Measurements from ENCODE around the gene COMMD9.
"Not testable (repeated sequence)": the region's sequence is repeated elsewhere in the genome, so short reads cannot be mapped to it uniquely, and the experiment has no call there.

COMMD9 gene

DNA sequence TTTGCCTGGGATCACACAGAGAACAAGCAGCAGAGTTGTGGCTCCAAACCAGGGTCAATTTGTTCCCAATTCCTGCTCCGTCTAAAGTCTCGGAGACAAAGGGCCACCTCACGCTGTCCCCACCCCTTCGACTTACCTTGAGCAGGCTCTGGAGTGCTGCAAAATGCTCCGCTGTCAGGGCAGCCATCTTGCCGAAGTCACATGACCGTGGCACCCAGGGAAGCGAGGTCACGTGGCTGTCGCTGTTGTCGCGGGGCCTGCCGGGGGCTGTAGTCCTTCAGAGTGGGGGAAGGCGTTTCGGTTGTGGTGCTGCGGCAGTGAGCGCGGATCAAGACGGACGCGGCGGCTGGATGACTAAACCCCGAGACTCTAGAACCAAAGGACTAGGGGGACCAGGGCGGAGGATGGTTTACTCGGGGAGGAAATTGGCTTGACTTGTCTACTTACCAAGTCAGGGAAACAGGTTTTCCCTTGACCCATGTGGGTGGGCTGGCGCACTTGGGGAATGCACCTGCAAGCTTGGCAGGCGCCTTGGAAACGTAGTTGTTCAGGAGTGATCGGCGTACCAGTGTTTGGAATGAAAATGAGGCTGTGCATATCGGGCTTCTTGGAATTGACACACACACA, at the start of gene COMMD9:
Gene COMMD9, minus strand, starts transcription at position 199 of the 627 bp plus-strand sequence. Its CDS starts 12 bp downstream, at position 187.
- peak; percentile 90 for DNase-seq

DNA sequence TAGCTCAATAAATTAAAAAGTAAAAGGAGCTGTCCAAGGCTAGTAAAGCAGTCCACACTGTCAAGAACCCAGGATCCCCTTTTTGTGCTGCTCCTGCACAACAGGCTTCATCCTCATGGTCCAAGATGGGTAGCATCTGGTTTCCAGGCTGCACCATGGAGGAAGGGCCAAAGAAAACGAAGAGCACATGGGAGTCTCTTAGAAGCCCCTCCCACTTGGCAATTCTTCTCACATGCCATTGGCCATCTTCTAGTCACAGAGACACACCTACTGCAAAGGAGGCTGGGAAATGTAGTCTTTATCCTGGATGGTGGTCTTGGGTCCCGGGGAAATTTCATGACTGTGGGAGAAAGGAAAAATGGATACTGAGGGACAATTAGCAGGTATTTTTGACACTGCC, 44.7 kb upstream of the COMMD9 start:
- DNase-seq = no peak

DNA sequence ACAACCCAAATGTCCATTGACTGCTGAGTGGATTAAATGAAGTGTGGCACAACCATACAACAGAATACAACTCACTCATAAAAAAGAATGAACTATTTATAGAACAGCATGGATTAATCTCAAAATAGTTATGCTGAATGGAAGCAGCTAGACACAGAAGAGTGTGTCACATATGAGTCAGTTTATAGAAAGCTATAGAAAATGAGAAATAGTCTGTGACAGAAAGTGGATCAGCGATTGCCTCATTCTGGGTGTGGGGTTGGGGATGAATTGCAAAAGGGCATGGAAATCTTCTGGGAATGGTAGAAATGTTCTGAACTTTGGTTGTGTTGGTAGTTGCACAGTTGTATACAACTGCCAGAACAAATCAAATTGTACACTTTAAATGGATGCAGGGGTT, 44.2 kb upstream of the COMMD9 start:
- DNase-seq = no peak

DNA sequence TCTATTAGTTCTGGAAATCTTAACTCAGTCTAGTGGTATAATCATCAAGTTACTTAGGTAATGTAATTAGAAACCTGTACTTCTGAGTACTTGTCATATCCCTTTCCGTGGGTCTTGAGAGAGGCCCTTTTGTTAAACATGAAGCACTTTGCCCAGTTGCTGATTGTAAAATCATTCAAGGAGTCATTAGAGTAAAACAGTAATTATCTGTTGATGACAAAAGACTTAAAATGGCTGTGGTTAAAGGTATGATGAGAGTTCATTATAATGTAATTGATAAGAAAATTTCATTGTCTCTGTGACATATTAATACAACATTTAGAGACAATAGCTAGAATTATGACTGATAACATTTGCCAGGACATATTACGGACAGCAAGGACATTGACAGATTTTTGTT, 41.2 kb upstream of the COMMD9 start:
- DNase-seq = no peak

DNA sequence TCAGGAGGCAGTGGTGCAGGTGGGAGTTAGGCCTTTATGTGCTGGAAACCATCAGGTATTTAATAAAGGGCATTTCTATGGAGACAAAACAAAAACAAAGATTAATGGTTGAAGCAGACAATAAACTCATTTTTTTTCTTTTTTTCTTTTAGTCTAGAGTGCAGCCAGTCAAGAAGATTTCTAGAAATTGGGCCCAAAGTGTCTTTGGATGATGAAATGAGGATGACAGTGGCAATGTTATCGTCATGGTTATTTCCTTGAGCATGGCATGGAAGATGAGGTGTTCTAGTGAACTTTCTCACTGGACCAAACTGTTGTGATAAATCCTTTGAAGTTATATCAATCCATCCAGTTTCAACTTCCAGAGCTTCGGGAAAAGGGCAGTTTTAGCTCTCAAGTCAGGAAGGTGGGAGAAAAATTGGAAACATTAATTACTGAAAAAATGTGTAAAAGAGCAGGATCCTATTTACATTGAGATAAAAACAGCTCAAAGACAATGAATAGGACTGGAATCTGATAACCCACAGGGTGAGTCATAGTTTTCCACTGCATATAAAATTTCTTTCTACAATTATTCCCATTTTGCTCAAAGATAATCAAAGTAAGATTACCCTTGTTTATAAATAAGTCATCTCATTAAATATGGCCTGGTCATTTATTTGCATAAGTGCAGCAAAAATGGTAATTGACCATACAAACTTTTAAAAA, 39.9 kb upstream of the COMMD9 start:
- no peak for DNase-seq

DNA sequence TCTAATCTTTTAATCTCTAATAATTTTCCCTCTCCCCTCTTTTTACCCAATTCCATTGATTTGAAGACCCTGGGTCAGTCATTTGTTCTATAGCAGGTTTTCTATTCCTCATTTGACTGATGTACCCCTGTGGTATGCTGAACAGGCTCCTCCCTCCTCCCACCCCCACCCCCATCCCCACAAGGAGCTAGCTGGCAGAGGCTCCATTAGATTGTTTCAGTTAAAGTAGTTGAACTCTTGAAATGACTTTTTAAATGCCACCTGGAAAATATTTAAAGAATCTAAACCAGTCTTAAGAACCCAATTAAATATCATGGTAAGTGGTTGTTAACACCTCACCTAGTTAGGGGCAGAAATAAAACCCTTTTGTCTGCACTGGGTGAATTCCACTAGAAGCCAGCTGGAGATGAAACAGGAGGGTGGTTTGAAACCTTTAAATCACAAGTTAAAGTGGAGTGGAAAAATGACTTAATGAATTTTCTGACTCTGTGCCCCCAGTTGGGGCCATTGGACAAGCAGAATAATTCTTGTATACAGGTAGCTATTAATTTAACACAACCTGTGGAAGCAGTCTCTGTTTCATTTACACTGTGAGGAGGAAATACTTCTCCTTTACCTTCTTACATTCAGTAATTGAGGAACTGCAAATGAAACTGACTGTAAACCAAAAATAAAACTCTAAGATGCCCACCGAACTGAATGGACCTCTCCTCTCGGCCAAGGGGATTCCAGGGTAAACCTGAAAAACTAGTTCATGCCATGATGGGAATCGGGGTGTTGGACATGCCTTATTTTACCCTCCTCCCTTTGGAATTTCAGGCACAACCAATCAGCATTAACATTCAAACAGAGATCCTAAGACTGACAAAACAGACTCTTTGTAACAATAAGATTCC, 37.5 kb upstream of the COMMD9 start:
- DNase-seq = no peak

DNA sequence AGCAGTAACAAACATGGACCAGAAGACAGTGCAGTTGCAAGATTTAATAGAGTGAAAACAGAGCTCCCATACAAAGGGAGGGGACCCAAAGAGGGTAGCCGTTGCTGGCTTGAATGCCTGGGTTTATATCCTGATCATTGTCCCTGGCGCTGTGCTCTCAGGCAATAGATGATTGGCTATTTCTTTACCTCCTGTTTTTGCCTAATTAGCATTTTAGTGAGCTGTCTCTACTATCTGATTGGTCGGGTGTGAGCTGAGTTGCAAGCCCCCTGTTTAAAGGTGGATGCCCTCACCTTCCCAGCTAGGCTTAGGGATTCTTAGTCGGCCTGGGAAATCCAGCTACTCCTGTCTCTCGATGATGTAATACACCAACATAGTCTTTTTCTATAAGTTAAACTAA, 36.2 kb upstream of the COMMD9 start:
- not testable (repeated sequence) for DNase-seq

DNA sequence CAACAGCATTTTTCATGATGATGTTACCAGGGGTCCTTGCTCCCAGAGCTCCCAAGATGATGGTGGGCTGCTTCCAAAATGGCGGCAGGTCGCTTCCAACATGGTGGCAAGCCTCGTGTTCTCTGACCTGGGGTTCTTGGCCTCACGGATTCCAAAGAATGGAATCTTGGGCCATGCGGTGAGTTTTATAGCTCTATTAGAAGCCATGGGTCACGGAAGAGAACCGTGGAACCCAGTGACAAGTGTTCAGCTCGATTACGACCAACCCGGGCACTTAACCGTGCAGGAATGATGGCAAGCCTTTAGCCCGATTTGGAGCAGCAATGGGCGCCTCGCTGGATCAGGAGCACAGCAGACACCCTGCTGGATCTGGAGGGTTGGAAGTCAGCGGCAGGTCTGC, 35.7 kb upstream of the COMMD9 start:
- DNase-seq = not testable (repeated sequence)

DNA sequence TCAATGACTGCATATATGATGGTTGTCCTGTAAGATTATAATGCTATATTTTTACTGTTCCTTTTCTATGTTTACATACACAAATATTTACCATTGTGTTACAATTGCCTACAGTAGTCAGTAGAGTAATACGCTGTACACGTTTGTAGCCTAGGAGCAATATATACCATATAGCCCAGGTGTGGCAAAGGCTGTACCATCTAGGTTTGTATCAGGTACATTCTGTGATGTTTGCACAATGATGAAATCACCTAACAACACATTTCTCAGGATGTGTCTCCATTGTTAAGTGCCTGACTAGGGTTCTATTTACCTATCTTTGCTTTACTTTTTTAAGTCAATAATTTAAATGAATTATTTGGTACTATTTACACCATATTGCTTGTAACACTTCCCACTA, 28.8 kb upstream of the COMMD9 start:
- DNase-seq = no peak

DNA sequence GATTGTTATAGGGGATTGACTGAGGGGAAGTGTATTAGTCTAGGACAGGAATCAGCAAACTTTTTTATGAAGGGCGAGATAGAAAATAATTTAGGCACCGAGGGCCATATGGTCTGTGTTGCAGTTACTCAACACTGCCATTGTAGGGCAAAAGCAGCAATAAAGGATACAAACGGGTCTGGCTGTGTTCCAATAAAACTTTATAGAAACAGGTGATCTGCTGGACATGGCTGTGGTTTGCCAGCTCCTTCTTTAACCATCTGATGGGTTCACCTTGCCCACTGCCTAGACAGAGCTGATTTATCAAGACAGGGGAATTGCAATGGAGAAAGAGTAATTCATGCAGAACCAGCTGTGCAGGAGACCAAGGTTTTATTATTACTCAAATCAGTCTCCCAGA, 26.8 kb upstream of the COMMD9 start:
- no peak for DNase-seq

DNA sequence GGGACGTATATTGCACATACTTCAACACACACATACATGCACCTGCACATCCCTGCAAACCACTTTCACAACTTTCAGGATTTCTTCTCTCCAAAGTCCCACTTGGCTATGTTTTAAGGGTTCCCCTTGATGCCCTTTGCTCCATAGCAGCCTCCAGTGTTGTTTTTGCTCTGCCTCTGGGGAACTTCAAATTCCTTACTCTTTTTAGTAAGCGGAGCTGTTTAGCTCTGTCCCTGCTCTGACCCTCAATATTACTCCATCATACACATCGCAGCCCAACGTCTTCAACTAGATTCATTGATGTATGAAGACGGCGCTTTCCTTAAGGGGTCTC, 25.2 kb upstream of the COMMD9 start:
- no peak for DNase-seq

DNA sequence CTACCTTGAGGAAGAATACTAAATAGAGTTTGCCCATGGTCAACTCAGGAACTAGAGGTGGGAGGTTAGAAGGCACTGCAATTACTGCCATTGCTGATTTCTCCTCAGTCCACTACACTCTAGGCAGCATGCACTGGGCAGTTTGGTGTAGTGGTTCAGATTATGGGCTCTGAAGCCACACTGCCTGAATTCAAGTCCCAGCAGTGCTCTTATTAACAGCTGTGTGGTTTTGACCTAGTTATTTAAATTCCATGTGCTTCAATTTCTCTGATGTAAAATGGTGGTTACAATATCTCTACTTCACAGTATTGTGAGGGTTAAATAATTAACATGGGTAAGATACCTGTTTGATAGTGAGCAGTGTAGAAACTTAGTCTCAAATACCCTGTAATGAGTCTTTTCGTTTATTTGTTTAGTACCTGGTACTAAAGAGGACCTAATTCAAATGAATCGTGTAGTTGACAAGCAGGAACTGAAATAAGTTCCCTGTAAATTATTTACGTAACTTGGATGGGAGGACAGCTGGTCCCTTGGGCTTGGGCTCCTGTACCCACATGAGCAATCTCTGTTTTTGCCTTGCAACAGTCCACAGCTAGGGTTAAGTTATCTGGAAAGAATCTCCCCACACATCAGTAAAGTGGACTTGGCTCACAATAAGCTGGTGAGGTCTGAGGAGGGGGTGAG, 24.7 kb upstream of the COMMD9 start:
- no peak for DNase-seq

DNA sequence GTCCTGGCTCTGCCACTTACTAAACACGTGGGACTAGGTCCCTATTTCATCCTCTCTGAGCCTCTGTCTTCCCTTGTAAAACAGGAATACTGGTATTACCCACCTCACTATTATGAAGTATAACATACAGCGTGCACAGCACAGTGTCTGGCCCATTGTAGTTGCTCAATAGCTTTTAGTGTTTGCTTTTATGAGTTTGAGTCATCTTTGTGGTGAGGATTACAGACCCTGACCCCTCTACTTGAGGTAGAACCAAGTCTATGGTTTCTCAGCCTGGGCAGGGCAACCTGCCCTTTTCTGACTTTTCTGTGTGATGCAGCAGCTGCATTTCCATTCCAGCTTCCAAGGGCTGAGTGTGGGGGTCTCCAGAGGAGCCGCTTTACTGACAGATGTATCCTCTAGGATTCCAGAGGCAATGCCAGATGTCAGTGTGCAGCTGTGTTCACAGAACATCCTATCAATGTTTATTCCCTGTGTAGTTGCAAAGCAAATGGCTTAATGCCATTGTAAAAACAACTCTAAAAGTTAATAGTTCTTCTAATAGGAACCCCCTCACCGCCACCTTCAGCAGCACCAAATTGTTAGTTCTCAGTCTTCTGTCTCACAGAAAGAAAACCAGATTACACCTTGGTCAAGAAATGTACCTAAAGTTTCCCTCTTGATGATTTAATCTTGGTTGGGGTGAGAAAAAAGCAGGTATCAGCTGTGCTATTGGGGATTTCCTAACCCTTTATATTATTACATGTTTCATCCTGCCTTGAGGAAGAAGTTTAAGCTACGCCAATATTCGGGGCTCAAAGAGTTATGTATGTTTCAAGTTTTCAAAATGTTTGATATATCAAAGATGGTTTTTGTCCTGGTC, 23.6 kb upstream of the COMMD9 start:
- DNase-seq = no peak

DNA sequence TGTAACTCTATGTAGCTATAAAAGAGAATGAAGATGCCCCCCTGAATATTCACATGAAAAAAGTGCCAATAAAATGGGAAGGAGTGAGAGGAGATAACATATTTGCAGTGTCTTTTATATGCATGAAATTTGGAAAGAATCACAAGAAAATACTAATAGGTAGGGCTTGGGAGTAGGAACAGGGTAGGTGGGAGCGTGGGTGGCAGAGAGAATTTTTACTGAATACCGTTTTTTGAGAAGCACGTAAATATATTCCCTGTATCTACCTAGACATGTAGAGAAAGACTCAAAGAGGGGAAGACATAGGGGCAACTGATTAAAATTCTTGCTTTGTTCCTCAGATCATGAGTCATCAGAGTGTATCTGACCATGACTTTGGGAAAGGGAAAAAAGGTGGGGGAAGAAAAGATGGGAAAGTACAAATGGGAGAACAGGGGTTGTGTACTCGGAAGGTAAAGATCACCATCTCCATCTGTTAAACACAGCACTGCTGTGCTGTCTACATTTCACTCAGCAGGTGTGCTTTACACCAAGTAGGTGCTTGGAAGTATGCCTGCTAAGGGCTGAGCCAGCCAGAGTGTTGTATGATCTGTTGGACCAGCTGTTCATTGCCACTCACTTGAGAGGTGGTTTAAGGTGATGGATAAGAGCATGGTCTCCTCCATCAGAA, 22.8 kb upstream of the COMMD9 start:
- no peak for DNase-seq

DNA sequence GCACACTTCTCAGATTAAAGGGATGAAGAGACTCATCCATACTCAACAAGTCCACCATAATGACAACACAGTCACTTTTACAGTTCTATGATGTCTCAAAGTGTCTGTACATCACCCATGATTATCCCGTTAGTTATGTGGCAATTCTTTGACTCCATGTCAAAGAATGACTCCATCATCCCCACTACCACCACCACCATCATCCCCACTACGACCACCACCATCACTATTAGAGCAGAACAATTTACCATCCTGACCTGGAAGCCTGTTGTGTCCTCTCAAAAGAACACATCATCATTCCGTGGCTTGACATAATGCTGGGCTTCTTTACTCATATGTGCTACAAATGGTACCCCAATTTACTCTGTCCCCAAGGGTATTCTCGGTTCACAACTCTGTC, 20.6 kb upstream of the COMMD9 start:
- no peak for DNase-seq

DNA sequence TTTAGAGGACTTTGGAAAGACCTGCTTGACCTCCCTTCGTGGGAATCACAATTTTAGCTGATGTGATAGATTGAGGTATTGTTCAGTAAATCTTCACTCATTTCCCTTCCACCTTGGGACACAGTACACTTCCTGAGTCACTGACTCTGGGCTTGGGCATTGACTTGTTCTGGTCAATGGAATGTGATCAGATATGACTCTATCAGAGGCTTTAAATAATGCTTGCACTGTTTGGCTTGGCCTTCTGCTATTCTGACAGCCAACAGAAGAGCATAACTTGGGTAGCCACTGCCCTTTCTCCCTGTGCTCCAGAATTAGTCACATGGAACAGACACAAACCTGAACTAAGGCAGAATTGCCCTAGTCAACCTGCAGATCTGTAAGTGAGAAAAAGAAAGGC, 19.4 kb upstream of the COMMD9 start:
- no peak for DNase-seq

DNA sequence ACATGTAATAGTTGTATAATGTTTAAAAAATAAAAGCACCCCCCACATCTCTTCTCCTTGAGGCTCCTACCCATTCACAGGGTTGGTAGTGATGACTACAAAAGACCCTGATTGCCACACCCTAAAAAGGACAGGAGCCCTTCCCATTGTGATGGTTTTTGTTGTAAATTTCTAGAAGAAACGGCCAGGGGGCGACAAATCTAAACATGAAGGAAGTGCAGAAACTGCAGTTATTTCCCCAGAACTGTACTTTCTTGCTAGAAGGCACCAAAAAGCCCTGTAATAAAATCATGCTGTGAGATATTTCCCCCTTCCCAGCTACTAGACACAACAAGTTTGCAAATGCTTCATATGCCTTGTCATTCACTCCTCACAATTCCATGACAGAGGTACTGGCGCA, 17.7 kb upstream of the COMMD9 start:
- no peak for DNase-seq

DNA sequence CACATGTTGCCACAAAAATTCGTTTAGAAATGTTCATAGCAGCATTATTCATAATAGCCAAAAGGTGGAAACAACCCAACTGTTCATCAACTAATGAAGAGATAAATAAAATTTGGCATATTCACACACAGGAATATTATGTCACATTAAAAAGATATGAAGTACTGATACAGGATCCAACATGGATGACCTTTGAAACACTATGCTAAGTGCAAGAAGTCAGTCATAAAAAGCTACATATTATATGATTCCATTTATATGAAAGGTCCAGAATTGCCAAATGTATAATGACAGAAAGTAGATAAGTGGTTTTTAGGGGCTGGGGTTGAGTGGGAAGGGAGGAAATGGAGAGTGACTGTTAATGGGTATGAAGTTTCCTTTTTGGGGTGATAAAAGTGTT, 15.8 kb upstream of the COMMD9 start:
- no peak for DNase-seq

DNA sequence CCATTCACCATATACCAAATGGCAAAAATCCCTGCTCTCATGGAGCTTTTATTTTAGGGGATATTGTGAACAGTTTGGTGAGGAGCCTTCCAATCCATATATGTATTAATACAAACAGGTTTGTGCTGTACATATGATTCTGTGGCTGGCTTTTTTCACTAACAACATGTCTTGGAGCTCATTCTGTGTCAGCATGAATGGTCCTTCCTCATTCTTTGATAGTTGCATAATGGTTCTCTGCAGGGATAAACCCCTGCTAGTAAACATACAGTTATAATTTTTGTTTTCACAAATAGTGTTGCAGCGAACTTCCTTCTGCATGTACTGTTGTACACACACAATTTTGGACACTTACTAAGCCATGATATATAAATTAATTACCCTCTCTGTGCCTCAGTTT, 15.1 kb upstream of the COMMD9 start:
- DNase-seq = no peak

DNA sequence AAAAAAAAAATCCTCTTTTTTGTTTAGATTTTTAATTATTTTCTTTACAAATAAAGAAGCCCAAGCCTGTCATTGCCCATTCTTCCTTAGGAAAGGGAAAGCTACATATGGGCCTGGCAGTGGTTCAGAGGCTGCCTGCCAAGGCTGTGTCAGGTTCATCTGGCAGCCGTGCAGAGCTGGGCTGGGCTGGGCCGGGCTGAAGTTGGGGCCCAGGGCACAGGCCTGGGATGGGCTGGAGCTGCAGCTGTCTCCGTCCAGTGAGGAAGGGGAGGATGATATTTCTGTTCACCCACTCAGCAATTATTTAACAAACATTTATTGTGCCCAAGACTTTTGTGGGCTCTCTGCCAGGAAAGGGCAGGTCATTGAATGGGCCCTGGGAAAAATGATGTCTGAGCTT, 11.4 kb upstream of the COMMD9 start:
- no peak for DNase-seq

DNA sequence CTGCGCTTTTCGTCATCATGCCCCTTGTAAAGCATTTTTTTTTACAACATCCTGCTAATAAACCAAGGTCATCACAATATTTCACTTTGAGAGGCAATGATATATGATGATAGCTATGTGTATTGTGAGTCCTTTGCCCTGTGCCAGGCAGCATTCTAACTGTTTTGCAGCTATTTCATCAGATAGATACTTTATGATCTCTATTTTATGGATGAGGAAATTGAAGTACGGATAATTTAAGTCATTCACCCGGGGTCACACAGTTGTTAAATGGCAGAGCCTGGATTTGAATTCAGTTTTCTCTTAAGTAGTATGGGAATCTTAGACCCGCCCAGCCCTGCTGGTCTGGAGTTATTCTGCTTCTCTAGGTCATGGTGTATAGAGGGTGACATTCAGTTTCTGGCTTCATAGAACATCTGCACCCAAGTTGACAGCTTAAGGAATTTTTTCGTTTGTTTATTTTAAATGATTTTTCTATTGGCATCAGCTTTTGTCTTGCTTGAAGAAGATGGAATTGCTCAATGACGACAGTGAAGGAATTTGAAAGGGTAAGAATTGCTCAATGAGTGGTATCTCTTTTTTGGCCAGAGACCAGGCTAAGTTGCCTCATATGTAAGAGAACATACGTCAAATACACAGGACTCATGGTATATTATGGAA, 7.8 kb upstream of the COMMD9 start:
- no peak for DNase-seq

Measured in activated T-cell treated with anti-CD3 and anti-CD28 coated beads for 4 hours (primary cell).